HG03095 (cell line): ENCODE measurements around the gene DNLZ.

Experiments used
- ATAC-seq: cut with Tn5 transposase; IDR thresholded peaks from one replicate; pipeline ENCODE4 v1.9.1; 2021; ENCODE audit warnings: moderate library complexity; ENCODE audit not compliant: unreplicated experiment

The DNLZ gene

GRCh38 chr9:136397643-136398042 lies 34.1 kb upstream of the DNLZ start:
- no peak for ATAC-seq

DNA sequence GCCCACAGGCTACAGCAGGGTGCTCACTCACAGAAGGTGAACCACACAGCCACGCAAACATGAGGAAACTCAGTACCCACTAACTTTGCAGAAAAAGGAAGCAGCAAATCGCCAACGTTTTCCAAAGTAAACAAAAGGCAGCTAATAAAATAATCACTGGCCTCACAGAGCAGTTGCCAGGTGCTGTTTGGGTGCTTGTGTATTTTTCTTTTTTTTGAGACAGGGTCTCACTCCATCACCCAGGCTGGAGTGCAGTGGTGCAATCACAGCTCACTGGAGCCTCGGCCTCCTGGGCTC lies 32.6 kb upstream of the DNLZ start:
- ATAC-seq: no peak

DNA sequence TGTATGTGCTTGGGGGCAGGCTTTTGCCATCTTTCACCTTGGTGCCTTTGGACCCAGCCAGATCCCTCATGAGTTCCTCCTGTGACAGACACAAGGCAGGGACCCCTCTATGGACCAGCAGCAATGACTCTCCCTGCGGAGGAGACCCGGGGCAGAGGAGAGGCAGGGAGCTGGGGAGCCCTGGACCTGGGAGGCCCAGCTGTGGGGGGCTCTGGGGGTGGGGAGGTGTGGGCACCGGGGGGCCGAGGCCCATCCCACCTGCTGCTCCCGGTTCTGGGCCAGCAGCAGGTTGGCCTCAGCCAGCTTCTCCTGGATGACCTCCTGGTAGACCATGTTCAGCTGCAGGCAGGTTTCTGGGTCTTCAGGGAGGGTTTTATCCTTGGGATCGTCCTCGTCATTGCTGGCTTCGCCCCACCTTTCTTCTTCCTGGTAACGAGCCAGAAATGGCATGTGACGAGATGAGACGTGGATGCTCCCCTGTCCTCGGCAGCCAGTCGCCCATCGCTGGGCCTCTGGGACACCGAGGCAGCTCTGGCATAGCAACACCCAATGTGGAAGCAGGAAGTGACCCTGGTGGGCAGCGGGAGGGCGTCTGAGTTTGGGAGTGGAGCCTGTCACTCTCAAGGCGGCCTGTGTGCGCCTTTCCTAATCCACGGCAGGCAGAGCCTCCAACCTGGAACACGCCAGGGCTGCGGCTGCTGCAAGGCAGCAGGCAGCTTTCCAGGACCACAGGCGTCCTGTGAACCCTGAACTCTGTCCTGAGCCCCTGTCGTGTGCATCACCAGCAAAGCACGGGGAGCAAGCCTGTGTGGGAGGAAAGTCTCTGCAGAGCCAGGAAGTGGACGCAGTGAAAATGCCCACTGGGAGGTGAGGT lies 32.0 kb upstream of the DNLZ start:
- ATAC-seq: no peak

- ATAC-seq: no peak
Measured at GRCh38 chr9:136395020-136395340, 31.4 kb upstream of the DNLZ start.

DNA sequence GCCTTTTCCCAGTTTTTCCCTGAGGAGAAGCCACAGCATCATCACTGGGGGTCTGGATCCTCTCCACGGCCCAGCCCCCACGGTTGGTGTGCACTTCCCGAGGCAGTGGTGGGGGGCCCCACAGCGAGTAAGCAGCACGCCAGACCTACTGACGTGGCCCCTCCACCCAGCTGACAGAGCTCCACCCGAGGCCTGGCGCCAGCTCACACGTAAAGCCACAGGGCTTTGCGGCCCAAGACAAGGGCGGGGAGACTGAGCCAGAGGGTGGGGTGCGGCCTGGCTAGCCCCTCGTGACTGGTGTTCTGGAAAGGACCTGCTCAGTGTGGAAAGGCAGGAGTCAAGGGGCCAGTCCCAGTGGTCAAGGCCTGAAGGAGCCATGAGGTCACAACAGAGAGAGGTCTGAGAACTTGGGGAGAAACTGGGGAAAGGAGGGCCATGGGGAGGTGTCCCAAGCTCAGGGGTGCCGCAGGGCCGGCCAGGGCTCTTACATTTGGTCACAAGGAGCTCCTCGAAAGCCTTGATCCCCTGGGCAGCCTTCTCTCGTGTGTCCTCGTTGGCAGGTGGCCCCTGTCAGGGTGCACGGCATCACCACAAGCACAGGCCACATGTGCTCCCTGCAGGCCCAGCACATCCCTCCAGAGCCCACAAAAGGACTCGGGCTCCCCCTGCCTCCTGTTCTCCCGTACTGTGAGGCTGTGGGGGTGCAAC lies 30.9 kb upstream of the DNLZ start:
- no peak for ATAC-seq

- no peak for ATAC-seq
Measured at GRCh38 chr9:136393531-136393930, 30.0 kb upstream of the DNLZ start.

- no peak for ATAC-seq
Measured at GRCh38 chr9:136392538-136393449, 29.2 kb upstream of the DNLZ start.

- ATAC-seq: no peak
Measured at GRCh38 chr9:136391737-136392537, 28.4 kb upstream of the DNLZ start.

- no peak for ATAC-seq
Measured at GRCh38 chr9:136389396-136389795, 25.9 kb upstream of the DNLZ start.

GRCh38 chr9:136387217-136387616 lies 23.7 kb upstream of the DNLZ start:
- no peak for ATAC-seq

GRCh38 chr9:136386018-136386417 lies 22.5 kb upstream of the DNLZ start:
- no peak for ATAC-seq

GRCh38 chr9:136385015-136385414 lies 21.5 kb upstream of the DNLZ start:
- ATAC-seq: no peak

- no peak for ATAC-seq
Measured at GRCh38 chr9:136383436-136383835, 19.9 kb upstream of the DNLZ start.

DNA sequence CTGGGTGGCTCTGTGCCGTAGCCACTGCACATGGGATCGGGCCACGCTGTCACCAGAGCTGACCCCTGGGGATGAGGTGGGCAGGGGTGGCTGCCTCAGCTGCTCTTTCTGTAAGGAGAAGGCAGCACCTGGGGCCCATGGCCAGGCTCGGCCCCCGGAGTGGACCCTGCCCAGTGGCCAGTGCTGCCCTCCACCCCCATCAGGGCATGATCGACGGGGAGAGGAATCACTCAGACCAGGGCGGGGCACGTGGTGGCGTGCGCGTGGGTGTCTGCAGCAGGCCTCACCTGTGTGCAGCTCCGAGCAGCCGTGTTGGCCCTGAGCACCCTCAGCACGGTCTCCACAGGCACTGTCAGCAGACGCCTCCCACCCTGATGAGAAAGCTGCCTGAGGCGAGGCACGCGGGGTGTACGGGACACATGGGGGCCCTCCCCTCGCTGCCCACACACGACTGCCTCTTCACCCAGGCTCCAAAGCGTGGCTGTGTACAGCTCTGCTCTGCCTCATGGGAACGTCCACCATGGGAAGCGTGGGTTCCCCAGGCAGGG lies 18.5 kb upstream of the DNLZ start:
- no peak for ATAC-seq

DNA sequence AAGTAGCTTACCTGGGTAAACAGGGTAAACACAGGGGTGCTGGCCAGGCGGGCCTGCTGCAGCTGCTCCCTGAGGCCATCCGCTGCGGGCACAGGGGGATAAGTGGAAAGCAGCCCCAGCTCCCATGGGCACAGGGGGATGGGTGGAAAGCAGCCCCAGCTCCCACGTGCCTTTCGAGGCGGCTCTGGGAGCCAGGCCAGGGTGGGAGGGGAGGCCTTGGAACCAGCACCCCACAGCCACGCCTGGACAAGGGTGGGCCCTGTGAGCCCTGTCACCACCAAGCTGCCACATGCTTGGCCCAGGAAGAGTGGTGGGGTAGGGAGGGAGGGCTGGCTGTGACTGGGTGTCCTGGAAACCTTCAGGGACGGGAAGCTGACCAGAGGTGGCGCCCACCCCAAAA lies 17.8 kb upstream of the DNLZ start:
- ATAC-seq: no peak

GRCh38 chr9:136380381-136380780 lies 16.8 kb upstream of the DNLZ start:
- no peak for ATAC-seq

- no peak for ATAC-seq
Measured at GRCh38 chr9:136379891-136380290, 16.3 kb upstream of the DNLZ start.

- no peak for ATAC-seq
Measured at GRCh38 chr9:136379401-136379800, 15.9 kb upstream of the DNLZ start.

DNA sequence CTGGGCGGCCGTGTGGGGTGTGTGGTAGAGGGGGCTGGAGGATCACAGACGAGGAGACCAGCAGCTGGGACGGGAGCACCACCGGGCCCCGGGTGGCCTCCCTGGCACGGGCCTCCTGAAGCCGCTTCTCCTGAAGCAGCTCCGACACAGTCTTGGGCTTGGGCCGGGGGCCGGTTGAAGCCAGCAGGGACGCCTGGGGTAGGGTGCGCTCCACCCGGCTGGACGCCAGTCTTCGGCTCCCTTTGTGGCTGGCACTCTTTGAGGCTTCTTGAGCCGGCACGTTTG lies 15.4 kb upstream of the DNLZ start:
- ATAC-seq: no peak

- ATAC-seq: no peak
Measured at GRCh38 chr9:136378170-136379002, 14.8 kb upstream of the DNLZ start.
